K562 (cell line): ENCODE data around the gene DCP1B.

ENCODE experiments used
- CAMTA2 ChIP-seq: fragments of 250-450 bp; sonication (Bioruptor Pico); conservative IDR thresholded peaks from 2 replicates; pipeline ENCODE4 v1.5.1; 2022
- ESRRA ChIP-seq: fragments of 450-650 bp; IDR thresholded peaks from 2 replicates; pipeline ENCODE4 v1.6.1; 2014; ENCODE audit warnings: low read depth, mild to moderate bottlenecking, moderate library complexity, borderline replicate concordance
- JUND ChIP-seq, 2 experiments: IDR thresholded peaks; 2 replicates in 1 of 2; 3 replicates in 1 of 2; pipeline ENCODE4 v1.6.1; 2011; ENCODE audit warnings: borderline replicate concordance in 2 of 2, low read depth in 2 of 2, low read length in 2 of 2, improper control_type of control experiment in 1 of 2, missing biosample characterization in 1 of 2, missing genetic modification characterization in 1 of 2, missing genetic modification reagents in 1 of 2
- KAT2B ChIP-seq: IDR thresholded peaks from one replicate; pipeline ENCODE4 v1.6.1; 2012; ENCODE audit warnings: low read depth, mild to moderate bottlenecking, control low read depth, inconsistent platforms, low read length, moderate library complexity
- POLR2A ChIP-seq: fragments of 450-650 bp; conservative IDR thresholded peaks from 2 replicates; pipeline ENCODE4 v1.6.1; 2016
- SMAD1 ChIP-seq: fragments of 150-350 bp; IDR thresholded peaks from 2 replicates; pipeline ENCODE4 v1.6.1; 2014; ENCODE audit warnings: low read length, low read depth; ENCODE audit not compliant: partially characterized antibody
- ZNF785 ChIP-seq: fragments of 250-450 bp; sonication (Bioruptor Pico); IDR thresholded peaks from 2 replicates; pipeline ENCODE4 v1.4.0; 2020; ENCODE audit warnings: mild to moderate bottlenecking

- TF ChIP-seq ESRRA, result no peak
- no peak for TF ChIP-seq JUND (IDR thresholded peaks at IDR 0.05; ENCODE audit: borderline replicate concordance, low read depth, low read length)
- TF ChIP-seq JUND (tag; IDR thresholded peaks at IDR 0.05; ENCODE audit: borderline replicate concordance, low read depth, low read length), result no peak
- TF ChIP-seq SMAD1, result no peak
- TF ChIP-seq KAT2B, result no peak
- TF ChIP-seq CAMTA2 (CRISPR knock-in tag), result no peak
- TF ChIP-seq ZNF785 (CRISPR knock-in tag), result no peak
- TF ChIP-seq POLR2A, result no peak
Observed at GRCh38 chr12:1928439-1929121, 75.7 kb downstream of the DCP1B start.
